CD4-positive, CD25-positive, alpha-beta regulatory T cell (primary cell): Measurements from ENCODE around the gene WHAMM. TPM values are rescaled to one million over a fixed set of nuclear protein-coding genes. Genes with fewer than 3 reads are reported as not detected.

Experiments
- ATAC-seq, 2 donors: fragments of 150-1000 bp; cut with Tn5 transposase; one replicate each; pipeline ENCODE4 v1.10.0; 2021; ENCODE audit warnings: low read depth in 2 of 2, moderate number of reproducible peaks in 2 of 2, moderate library complexity in 1 of 2
- DNase-seq, 3 donors: peaks; one replicate each; pipeline versions ENCODE4 v3.0.0 to v3.0.0-alpha.2; 2012 to 2022; ENCODE audit warnings: mixed read lengths in 1 of 3
- H3K27ac ChIP-seq: one replicate; pipeline ENCODE4 v1.7.0; 2013; ENCODE audit warnings: mild to moderate bottlenecking, low read length; ENCODE audit not compliant: insufficient read depth, poor library complexity, severe bottlenecking
- H3K27me3 ChIP-seq: one replicate; pipeline ENCODE4 v1.7.0; 2013; ENCODE audit warnings: low read length; ENCODE audit not compliant: control insufficient read depth, insufficient read depth
- H3K36me3 ChIP-seq: one replicate; pipeline ENCODE4 v1.7.0; 2013; ENCODE audit warnings: mild to moderate bottlenecking, low read length, moderate library complexity; ENCODE audit not compliant: control insufficient read depth, insufficient read depth
- H3K4me1 ChIP-seq: 2 replicates; pipeline ENCODE4 v1.7.0; 2013; ENCODE audit warnings: mild to moderate bottlenecking, low read length; ENCODE audit not compliant: insufficient read depth, control insufficient read depth, poor library complexity, severe bottlenecking
- H3K4me3 ChIP-seq: one replicate; pipeline ENCODE4 v1.7.0; 2013; ENCODE audit warnings: low read depth, mild to moderate bottlenecking, low read length, moderate library complexity
- H3K9me3 ChIP-seq, 2 experiments: 1 replicate in 1 of 2; 2 replicates in 1 of 2; pipeline ENCODE4 v1.7.0; 2013; ENCODE audit warnings: low read length in 2 of 2, mild to moderate bottlenecking in 1 of 2, moderate library complexity in 1 of 2; ENCODE audit not compliant: control insufficient read depth in 2 of 2
- H3K27ac Mint-ChIP-seq, 3 donors: one replicate each; pipeline ENCODE4 v1.8.0; 2020 to 2022; ENCODE audit warnings: mild to moderate bottlenecking in 3 of 3, mixed read lengths in 3 of 3, moderate library complexity in 2 of 3
- H3K27me3 Mint-ChIP-seq: one replicate; pipeline ENCODE4 v1.8.0; 2022; ENCODE audit warnings: mild to moderate bottlenecking, mixed read lengths
- H3K36me3 Mint-ChIP-seq: one replicate; pipeline ENCODE4 v1.8.0; 2020; ENCODE audit warnings: mixed read lengths
- H3K4me1 Mint-ChIP-seq, 4 donors: one replicate each; pipeline ENCODE4 v1.8.0; 2020 to 2022; ENCODE audit warnings: mixed read lengths in 4 of 4, mild to moderate bottlenecking in 1 of 4
- H3K4me3 Mint-ChIP-seq, 4 donors: one replicate each; pipeline ENCODE4 v1.8.0; 2020 to 2022; ENCODE audit warnings: mild to moderate bottlenecking in 4 of 4, mixed read lengths in 4 of 4, moderate library complexity in 3 of 4
- H3K9me3 Mint-ChIP-seq, 7 donors: one replicate each; pipeline ENCODE4 v1.8.0; 2020 to 2022; ENCODE audit warnings: mixed read lengths in 7 of 7, mild to moderate bottlenecking in 3 of 7, moderate library complexity in 2 of 7
- polyA plus RNA-seq, 4 donors: library from polyadenylated mRNA; unstranded; fragments of 300-500 nt; fragmentation: Illumina TruSeq; gene quantifications; one replicate each; pipeline ENCODE4 v1.2.3, GENCODE V29; 2021
- total RNA-seq: library from RNA; stranded (reverse); gene quantifications from one replicate; pipeline ENCODE4 v1.2.3, GENCODE V29; 2022

The WHAMM gene
- total and polyA plus RNA-seq, 5 donors from 2014 or later: 2.9 to 66.4 (median 3.6) TPM

DNA sequence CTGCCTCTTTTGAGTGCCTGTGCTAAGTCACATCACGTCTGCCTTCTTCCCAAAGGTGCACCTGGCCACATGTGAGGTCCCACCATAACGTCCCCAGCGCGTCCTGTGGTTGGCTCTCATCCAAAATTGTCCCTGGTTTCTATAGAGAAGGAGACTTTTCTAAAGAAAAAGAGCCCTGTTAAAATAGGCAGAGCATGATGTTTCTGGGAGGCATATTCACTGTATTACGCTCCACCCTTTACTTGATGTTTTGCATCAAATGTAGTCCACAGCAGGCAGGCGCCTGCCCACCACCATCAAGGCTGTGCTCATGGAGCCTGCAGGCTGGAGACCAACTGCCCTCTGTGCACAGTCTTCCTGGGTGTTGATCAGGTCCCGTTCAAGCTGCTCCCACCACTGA lies 36.3 kb downstream of the WHAMM start:
- no peak overlapping the region for H3K27ac Mint-ChIP-seq
- H3K4me3 ChIP-seq: no peak overlapping the region
- H3K36me3 ChIP-seq: no peaks in the 10 kb centered on the region
- no peaks in the 10 kb centered on the region for H3K36me3 Mint-ChIP-seq
- no peak overlapping the region for H3K27ac ChIP-seq
- no peak for DNase-seq
- ATAC-seq: no peak
- no peaks in the 10 kb centered on the region for H3K27me3 Mint-ChIP-seq
- H3K9me3 Mint-ChIP-seq: peaks cover 0 to 3% (median 0%) of the 10 kb centered on the region in 7 donors
- H3K4me1 Mint-ChIP-seq: peaks cover 0 to 8% (median 5%) of the 10 kb centered on the region in 4 donors
- H3K4me3 Mint-ChIP-seq: no peak overlapping the region
- H3K27me3 ChIP-seq: peaks cover 1% of the 10 kb centered on the region
- H3K9me3 ChIP-seq: no peaks in the 10 kb centered on the region
- H3K4me1 ChIP-seq: no peaks in the 10 kb centered on the region

- H3K36me3 ChIP-seq: no peaks in the 10 kb centered on the region
- Mint-ChIP-seq H3K27ac (no peak overlapping the region), H3K4me1 (peaks cover 0 to 8% (median 5%) of the 10 kb centered on the region in 4 donors), H3K36me3 (no peaks in the 10 kb centered on the region), H3K27me3 (no peaks in the 10 kb centered on the region), H3K9me3 (peaks cover 0 to 3% (median 0%) of the 10 kb centered on the region in 7 donors), H3K4me3 (no peak overlapping the region)
- no peaks in the 10 kb centered on the region for H3K9me3 ChIP-seq
- no peak overlapping the region for H3K4me3 ChIP-seq
- no peak for ATAC-seq
- H3K27ac ChIP-seq: no peak overlapping the region
- no peaks in the 10 kb centered on the region for H3K4me1 ChIP-seq
- DNase-seq: no peak
- peaks cover 1% of the 10 kb centered on the region for H3K27me3 ChIP-seq
Observed at GRCh38 chr15:82846621-82847020, 37.2 kb downstream of the WHAMM start.

DNA sequence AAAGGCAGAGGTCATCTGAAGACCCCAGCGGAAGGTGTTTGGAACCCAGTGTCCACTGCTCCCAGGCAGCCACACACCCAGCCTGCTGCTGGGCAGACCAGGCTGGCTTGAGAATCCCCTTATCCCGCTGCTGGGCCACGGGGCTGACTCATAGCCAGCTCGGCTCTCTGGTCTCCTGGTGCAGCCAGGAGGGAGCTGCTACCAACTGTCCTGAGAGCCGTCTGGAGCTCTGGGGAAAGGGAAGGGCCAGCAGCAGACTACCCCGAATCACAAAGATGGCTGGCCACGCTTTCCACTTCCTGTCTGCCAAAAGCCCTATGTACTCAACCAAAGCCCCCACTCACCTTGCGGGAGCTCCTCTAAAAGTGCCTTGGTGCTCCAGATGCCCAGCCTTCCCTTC lies 38.3 kb downstream of the WHAMM start:
- no peak for DNase-seq
- Histone ChIP-seq H3K27ac (no peak overlapping the region), H3K9me3 (no peaks in the 10 kb centered on the region), H3K4me1 (no peaks in the 10 kb centered on the region), H3K4me3 (no peak overlapping the region), H3K27me3 (peaks cover 1% of the 10 kb centered on the region), H3K36me3 (no peaks in the 10 kb centered on the region)
- Mint-ChIP-seq H3K27ac (no peak overlapping the region), H3K36me3 (no peaks in the 10 kb centered on the region), H3K4me1 (peaks cover 0 to 8% (median 5%) of the 10 kb centered on the region in 4 donors), H3K27me3 (no peaks in the 10 kb centered on the region), H3K4me3 (no peak overlapping the region), H3K9me3 (peaks cover 0 to 3% (median 0%) of the 10 kb centered on the region in 7 donors)
- ATAC-seq: no peak

DNA sequence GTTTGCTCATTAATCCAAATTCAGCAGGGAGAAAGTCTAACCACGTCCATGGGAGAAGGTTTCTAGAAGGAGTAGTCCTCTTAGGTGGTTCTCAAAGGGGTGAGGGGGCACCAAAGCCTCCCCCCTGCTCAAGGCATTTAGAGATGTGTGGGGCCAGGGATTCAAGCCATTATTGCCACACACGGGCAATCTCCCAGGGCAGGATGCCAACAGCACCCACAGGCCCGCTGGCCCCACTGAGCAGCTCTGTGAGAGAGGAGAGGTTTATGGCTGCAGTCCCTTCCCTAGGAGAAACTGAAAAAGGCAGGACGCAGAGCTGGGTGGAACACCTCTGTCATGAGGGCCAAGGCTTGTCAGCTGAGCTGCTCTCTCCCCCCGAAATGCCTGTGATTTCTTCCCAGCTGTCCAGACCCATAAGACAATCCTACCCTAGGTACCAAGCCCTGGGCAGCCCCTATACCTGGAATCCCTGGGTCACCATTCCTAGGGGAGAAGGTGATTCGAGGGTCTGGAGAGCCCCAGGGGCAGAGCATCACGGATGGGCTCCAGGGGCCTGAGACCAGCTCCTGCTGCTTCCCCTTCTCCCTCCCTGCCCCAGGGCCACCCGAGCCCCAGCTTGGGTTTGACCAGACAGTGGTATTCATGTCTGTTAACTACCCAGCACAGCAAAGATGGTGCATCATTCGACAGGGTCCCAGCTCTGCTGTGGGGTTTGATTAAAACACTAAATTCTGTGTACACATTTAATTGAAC lies 39.0 kb downstream of the WHAMM start:
- no peak overlapping the region for H3K27ac Mint-ChIP-seq
- H3K4me1 ChIP-seq: no peaks in the 10 kb centered on the region
- H3K9me3 ChIP-seq: no peaks in the 10 kb centered on the region
- H3K4me1 Mint-ChIP-seq: peaks cover 0 to 11% (median 5%) of the 10 kb centered on the region in 4 donors
- no peak overlapping the region for H3K27ac ChIP-seq
- H3K9me3 Mint-ChIP-seq: peaks cover 0 to 3% (median 0%) of the 10 kb centered on the region in 7 donors
- ATAC-seq: no peak
- no peak overlapping the region for H3K4me3 ChIP-seq
- DNase-seq: no peak
- H3K27me3 ChIP-seq: peaks cover 1% of the 10 kb centered on the region
- H3K27me3 Mint-ChIP-seq: no peaks in the 10 kb centered on the region
- H3K4me3 Mint-ChIP-seq: no peak overlapping the region
- H3K36me3 ChIP-seq: no peaks in the 10 kb centered on the region
- no peaks in the 10 kb centered on the region for H3K36me3 Mint-ChIP-seq

- Histone ChIP-seq H3K9me3 (no peaks in the 10 kb centered on the region), H3K4me3 (no peak overlapping the region), H3K27ac (no peak overlapping the region), H3K27me3 (no peaks in the 10 kb centered on the region), H3K36me3 (no peaks in the 10 kb centered on the region), H3K4me1 (no peaks in the 10 kb centered on the region)
- peak in 1 of 2 donors; percentile 26 for ATAC-seq
- H3K4me3 Mint-ChIP-seq: no peak overlapping the region
- no peaks in the 10 kb centered on the region for H3K27me3 Mint-ChIP-seq
- peak in 1 of 3 donors; percentile 67 for DNase-seq
- H3K4me1 Mint-ChIP-seq: peaks cover 0 to 10% (median 4%) of the 10 kb centered on the region in 4 donors
- H3K27ac Mint-ChIP-seq: no peak overlapping the region
- H3K36me3 Mint-ChIP-seq: no peaks in the 10 kb centered on the region
- no peaks in the 10 kb centered on the region for H3K9me3 Mint-ChIP-seq
Observed at GRCh38 chr15:82849556-82850512, 40.4 kb downstream of the WHAMM start.

DNA sequence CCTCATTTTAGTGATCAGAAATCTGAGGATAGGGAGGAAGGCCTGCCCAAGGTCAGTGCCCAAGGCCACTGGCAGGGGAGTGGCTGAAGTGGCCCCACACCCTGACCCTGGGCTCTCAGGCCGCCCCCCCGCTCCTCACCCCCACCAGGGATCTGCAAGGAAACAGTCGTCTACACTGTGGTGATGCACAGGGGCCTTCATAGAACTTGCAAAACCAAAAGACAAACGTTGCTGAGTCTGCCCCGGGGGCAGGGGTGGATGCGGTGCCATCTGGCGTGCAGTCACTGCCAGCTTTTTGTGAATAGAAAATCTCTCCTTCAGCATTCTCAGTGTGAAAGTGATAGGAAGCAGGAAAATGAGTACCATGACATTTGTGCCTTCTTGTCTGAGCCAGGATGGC lies 41.3 kb downstream of the WHAMM start:
- Histone ChIP-seq H3K9me3 (no peaks in the 10 kb centered on the region), H3K4me1 (no peaks in the 10 kb centered on the region), H3K27ac (no peak overlapping the region), H3K27me3 (no peaks in the 10 kb centered on the region), H3K4me3 (no peak overlapping the region), H3K36me3 (no peaks in the 10 kb centered on the region)
- Mint-ChIP-seq H3K4me3 (no peak overlapping the region), H3K27me3 (no peaks in the 10 kb centered on the region), H3K27ac (peak overlapping the region in 1 of 3 donors; percentile 5), H3K9me3 (no peaks in the 10 kb centered on the region), H3K4me1 (peaks cover 0 to 7% (median 3%) of the 10 kb centered on the region in 4 donors), H3K36me3 (no peaks in the 10 kb centered on the region)
- DNase-seq (no peak), ATAC-seq (no peak)

DNA sequence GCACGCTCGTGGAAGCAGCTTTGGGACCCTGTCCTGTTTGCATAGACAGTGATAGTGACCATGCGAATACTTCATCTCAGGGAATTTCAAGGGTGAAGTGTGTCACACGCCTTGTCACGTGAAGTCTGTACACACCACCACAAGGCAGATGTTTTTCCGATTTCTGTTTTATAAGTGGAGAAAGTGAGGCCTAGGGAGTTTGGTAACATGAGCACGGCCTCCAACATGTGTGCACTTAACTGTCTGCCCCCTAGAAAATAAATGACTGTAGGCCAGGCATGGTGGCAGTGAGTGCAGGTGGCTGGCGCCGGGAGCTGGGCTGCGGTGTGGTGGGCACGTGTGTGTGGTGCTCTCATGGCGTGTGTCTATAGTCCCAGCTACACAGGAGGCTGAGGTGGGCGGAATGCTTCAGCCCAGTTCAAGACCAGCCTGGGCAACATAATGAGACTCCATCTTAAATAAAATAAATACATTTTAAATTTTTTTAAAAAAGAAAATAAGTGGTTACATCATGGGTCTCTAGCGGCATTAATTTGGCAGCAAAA lies 42.0 kb downstream of the WHAMM start:
- Mint-ChIP-seq H3K36me3 (no peaks in the 10 kb centered on the region), H3K27ac (no peak overlapping the region), H3K4me1 (peaks cover 0 to 11% (median 3%) of the 10 kb centered on the region in 4 donors), H3K9me3 (no peaks in the 10 kb centered on the region), H3K4me3 (no peak overlapping the region), H3K27me3 (no peaks in the 10 kb centered on the region)
- ATAC-seq: no peak
- no peak for DNase-seq
- Histone ChIP-seq H3K27me3 (no peaks in the 10 kb centered on the region), H3K36me3 (no peaks in the 10 kb centered on the region), H3K4me3 (no peak overlapping the region), H3K9me3 (no peaks in the 10 kb centered on the region), H3K4me1 (no peaks in the 10 kb centered on the region), H3K27ac (no peak overlapping the region)
